Left cardiac atrium (tissue), 4 donors: ENCODE data around the gene EMD. TPM values are rescaled to one million over a fixed set of nuclear protein-coding genes. Genes with fewer than 3 reads are reported as not detected.

ENCODE experiments used
- ATAC-seq, 2 donors: fragments of 200-7000 bp; cut with Tn5 transposase; one replicate each; pipeline ENCODE4 v1.9.1; 2020; ENCODE audit warnings: mild to moderate bottlenecking in 2 of 2, moderate library complexity in 2 of 2
- DNase-seq: peaks from one replicate; pipeline ENCODE4 v3.0.0-alpha.2; 2020
- intact Hi-C, 2 donors: fragments of 100-400 bp; cut with DNase I; formaldehyde crosslinking; loops; one replicate each; pipeline versions ENCODE4 v1.14.1 to v1.15.1; 2022 to 2023
- total RNA-seq, 2 donors: library from RNA; stranded (reverse); fragmentation: NEBNext Ultra II Directional; extraction: Animal tissue kit (Norgen Biotek cat#: 25700); gene quantifications; one replicate each; pipeline ENCODE4 v1.2.1, GENCODE V29; 2021
- donor health status: DM: no; HTN: yes; CAD: no.
- donor health status: DM: no; HTN: yes; CAD: no; lungs with severe emphysema.
- donor health status: DM: yes; HTN: yes; CAD: no.
- donor health status: Dilated cardiomyopathy.

Gene EMD
- total RNA-seq, 2 donors from 2014 or later, result 54.5 to 70.9 TPM

DNA sequence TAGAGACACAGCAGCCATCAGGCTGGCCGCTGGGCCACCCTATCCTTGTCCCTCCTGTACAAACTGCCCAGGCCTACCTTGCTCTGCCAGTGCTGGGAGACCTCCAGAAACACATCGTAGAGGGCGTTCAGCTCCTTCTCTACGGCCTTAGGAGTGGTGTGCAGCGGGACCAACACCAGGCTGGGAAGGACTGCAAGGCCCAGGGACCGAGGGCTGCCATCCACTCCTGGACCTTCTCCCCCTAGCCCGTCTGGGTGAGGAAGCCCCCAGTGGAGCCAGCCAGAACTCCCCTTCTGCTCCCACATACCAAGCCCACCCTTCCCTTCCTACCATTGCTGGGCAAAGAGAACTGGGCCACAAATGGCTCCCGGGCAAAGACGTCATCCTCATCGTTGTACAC, 24.1 kb downstream of the EMD start:
- intact Hi-C loops, result no loop called here
- DNase-seq (no peak), ATAC-seq (no peak)

DNA sequence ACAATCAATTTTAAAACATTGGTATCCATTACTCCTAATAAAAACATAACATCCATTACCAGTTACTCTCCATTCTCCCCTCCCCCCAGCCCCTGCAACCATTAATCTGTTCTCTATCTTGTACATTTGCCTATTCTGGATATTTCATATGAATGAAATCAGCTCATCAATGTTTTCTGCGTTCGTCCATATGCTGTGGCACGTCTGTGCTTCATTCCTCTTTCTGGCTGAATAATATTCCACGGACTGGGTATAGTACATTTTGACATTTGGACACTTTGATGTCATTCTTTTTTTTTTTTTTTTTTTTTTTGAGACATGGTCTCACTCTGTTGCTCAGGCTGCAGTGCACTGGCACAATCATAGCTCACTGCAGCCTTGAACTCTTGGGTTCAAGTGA, 24.8 kb downstream of the EMD start:
- ATAC-seq (no peak), DNase-seq (no peak)
- intact Hi-C loops, result no loop called here

DNA sequence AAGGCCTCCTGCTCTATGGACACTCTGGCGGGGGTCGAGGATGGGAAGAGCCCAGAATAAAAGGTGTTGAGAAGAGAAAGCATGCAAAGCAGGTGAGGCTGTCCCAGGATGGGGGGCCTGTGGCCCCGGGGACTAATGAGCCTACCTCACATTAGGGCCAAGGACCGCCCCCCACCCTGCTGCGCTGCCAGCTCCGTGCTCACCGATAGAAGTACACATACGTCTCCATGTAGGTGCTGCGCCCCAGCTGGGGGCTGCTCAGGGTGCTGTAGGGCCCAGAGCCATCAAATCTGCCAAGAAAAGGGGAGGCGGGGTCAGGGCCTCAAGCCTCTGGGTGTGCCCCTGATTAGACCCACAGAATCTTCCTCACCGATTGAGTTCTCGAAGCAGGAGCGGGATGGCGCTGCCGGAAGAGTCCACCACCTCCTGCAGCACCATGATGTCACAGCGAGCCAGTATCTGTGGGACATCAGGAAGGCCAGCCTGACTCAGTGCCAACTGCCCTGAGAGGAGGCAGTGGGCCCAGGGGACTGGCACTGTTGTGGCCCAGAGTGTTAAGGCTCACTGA, 25.6 kb downstream of the EMD start:
- intact Hi-C loops, result no loop called here
- no peak for DNase-seq
- no peak for ATAC-seq

DNA sequence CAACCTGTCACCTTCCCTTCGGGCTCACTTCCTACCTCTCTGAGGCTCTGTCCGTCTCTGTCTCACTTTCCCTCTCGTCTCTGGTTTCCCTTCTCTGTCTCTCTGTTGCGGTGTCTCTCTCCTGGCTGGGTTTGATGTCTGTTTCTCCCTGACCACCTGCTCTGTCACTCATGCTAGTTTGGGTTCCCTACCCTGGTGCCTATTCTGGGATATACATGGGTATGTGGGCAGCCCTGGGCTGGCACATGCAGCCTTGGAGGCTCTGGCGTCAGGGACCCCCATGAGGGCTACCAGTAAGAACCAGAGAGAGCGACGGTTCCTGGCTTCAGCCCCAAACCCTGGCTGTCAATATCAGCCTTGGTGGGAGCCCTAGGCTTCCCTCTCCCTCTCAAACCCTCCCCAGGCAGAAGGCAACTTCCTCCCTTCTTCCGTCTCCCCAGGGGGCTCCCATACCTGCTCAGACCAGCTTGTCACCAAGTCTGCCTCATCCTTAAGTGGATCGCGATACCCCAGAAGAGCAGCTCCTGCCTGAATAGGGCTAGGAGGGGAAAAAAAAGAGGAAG, 29.6 kb downstream of the EMD start:
- ATAC-seq (no peak), DNase-seq (no peak)
- intact Hi-C loops, result no loop called here

DNA sequence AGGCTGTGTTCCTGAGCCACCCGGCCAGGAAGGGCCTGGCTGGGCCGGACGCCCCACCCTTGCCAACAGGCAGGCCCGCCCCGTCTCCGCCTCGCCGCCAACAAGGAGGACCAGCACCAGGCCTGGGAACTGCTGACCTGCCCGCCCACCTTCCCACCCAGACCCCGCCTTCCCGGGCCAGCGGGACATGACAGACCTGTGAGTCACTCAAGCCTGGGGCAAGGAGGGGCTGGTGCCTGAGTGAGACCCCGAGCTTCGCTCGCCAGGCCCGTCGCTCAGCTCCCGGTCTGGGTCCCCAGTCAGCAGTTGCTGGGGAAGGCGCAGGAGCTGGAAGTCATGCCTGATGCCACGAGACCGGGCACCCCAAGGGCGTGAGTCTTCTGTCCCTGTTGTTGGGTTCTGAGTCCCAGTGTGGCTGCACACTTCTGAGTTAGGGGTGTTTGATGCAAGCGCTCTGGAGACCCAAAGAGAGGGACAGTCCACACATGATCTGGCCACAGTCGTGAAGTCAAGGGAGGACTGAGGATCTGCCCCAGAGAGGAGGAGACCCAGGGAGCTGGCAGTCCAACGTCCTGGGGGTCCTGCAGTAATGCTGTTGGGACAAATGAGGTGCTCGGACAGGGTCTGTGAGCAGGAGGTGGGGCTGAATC, 30.3 kb downstream of the EMD start, which contains the start of gene DNASE1L1:
Gene DNASE1L1, minus strand, starts transcription at position 33 of the 650 bp plus-strand sequence. CDS start 3,686 bp downstream, outside the sequence.
- intact Hi-C loops, result no loop called here

DNA sequence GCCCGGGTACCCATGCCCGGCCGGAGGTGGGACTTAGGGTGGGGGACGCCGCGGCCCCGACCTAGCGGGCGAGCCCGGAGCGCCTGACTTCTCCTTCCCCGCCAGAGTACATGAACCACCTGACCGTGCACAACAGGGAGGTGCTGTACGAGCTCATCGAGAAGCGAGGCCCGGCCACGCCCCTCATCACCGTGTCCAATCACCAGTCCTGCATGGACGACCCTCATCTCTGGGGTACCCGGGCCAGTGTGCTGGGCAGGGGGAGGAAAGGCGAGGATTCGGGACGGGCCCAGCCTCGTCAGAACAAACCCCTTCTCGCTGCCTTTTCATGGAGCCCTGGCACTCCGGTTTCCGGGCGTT, 32.9 kb downstream of the EMD start:
- peak; percentile 77 for DNase-seq
- peak; percentile 79 to 85 for ATAC-seq
- intact Hi-C loops, result no loop called here

More for the DNA sequence above, 30.3 kb downstream of the EMD start, which contains the start of gene DNASE1L1:
- peak; percentile 41 to 87 for ATAC-seq
- DNase-seq, result peak; percentile 90

DNA sequence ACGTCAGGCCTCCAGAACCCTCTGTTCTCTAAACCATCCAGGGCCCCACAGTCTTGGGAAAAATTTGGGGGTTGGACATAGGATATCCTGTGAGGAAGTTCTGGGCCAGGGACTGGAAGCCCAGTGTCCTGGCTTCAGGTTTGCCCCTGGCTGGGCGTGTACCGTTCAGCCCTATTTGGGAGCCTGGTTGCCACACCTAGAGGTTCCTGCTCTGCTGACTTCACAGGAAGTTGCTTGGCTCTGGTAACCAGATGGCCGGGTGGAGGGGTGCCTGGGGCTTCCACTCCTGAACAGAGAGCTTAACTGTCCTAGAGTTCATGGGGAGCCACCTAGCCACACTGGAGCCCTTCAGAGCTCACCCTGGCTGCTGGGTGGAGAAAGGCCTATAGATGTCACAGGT, 33.4 kb downstream of the EMD start:
- ATAC-seq (peak; percentile 5 to 13), DNase-seq (peak; percentile 60)
- intact Hi-C loops, result no loop called here

DNA sequence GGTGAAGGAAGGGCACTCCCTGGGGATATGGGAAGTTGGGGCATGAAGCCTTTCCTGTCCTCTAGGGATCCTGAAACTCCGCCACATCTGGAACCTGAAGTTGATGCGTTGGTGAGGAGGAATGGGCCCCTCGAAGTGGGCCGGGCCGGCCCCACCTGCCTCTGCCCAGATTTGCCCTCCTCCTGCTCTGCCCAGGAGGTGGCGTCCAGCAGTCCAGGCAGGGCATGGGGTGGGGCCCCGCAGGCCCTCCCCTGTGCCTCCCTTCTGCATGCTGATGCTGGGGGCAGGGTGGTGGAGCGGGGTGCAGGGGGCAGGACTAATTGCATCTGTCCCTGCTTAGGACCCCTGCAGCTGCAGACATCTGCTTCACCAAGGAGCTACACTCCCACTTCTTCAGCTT, 34.0 kb downstream of the EMD start:
- no peak for DNase-seq
- no peak for ATAC-seq
- intact Hi-C loops, result no loop called here

DNA sequence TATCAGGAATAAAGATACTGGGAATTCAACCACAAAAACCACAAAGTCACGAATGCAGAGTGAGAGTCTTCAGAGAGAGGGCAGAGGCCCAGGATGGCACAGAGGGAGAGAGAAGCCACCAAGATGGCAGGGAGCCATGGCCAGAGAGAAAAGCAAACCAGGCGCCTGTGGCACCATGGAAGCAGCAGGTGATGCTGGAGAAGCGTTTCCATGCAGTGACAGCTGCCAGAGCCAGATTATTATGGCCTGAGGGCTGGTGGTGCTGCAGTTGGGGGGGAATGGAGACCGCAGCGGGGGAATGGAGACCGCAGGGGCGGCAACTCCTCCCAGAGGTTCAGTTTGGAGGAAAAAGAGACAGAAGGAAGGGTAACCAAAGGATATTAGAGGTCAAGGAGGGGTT, 38.1 kb downstream of the EMD start:
- no peak for ATAC-seq
- no peak for DNase-seq
- intact Hi-C loops, result no loop called here

DNA sequence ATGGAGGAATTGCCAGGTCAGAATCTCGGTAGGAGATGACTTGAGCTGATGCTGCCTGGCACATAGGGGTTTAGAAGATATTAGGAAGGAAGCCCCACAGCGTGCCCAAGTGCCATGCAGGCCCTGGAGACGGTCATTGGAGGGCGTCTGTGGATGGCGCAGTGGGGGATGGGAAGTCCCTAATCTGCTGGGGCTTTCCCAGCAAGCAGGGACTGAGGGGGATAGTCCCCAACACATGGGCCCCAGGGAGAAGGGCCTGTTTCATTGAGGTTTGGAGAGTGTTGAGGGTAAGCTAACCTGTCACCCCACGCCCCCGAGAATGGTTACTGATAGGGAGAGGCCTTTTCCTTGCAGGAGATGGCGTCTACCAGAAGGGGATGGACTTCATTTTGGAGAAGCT, 40.1 kb downstream of the EMD start:
- intact Hi-C loops, result no loop called here

DNA sequence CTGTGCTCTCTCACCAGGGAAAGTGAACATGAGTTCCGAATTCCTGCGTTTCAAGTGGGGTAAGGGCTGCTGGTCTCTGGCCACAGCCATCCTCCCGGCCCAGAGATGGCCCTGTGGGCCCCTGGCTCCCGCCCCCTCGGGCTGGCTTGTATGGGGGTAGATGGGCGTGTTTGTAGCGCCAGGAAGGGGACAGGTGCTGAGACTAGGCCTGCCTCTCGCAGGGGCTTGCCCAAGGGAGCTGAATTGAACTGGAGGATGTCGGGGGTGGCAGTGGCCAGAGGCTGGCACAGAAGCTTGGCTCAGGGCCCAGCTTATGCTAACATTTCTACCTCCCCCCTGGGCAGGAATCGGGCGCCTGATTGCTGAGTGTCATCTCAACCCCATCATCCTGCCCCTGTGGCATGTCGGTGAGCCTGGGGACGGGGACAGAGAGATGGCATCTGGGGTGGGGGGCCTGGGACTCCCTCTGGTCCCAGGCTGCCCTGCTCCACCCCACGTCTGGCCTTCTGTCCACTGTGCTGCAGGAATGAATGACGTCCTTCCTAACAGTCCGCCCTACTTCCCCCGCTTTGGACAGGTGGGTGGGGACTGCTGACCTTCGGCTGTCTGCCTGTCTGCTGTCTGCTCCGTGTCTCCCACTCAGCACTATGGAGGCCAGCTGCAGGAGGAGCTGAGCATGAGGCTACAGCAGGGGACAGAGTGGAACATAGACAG, 40.8 kb downstream of the EMD start:
- intact Hi-C loops, result no loop called here
- ATAC-seq (peak; percentile 84 to 92), DNase-seq (peak; percentile 45)

More for the DNA sequence above, 40.1 kb downstream of the EMD start:
- ATAC-seq (no peak), DNase-seq (no peak)

DNA sequence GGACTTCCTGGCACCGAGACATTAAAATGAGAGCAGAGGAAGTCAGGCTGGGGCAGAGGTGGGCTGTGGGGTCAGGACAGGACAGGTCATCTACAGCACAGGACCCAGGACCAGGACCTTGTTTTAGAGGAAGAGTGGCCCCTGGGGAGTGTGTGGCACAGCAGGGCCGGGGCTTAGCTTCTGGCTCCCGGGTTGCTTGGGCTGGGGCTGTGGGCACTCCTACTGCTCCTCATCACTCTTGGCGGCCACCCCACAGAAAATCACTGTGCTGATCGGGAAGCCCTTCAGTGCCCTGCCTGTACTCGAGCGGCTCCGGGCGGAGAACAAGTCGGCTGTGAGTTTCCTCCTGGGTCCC, 41.3 kb downstream of the EMD start:
- intact Hi-C loops, result no loop called here
- ATAC-seq (peak; percentile 20 to 38), DNase-seq (no peak)

DNA sequence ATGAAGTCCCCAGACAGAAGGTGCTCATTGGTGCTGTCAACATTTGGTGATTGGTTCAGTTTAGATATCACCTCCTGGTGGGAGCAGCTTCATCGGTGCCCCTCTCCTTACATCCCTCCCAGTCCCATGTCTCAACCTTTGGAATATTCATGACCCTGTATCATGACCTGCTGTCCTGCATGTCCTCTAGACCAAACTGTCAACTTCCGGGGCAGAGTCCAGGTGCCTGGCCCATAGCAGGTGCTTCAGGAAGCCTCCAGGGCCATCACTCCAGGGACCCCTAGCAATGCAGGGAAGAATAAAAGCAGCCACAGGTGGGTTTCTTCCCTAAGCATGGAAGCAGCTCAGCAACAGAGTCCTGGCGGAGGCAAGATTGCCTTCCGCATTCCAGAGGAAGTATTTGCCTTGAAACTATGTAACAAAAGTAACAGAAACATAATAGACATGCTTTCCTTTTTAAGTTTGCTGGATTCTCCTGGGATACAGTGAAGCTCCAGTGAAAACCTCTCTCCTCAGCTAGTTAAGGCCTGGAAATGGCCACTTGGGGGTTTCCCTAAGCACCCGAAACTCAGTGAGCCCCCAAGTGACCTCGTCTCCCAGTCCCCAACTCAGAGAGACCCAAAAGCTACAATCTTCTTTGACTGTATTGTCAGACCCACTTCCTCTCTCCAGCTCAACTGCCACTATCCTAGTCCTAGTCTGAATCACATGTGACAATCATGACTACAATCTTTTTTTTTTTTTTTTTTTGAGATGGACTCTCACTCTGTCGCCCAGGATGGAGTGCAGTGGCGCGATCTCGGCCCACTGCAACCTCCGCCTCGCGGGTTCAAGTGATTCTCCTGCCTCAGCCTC, 48.0 kb downstream of the EMD start:
- ATAC-seq (no peak), DNase-seq (no peak)
- intact Hi-C loops, result no loop called here

DNA sequence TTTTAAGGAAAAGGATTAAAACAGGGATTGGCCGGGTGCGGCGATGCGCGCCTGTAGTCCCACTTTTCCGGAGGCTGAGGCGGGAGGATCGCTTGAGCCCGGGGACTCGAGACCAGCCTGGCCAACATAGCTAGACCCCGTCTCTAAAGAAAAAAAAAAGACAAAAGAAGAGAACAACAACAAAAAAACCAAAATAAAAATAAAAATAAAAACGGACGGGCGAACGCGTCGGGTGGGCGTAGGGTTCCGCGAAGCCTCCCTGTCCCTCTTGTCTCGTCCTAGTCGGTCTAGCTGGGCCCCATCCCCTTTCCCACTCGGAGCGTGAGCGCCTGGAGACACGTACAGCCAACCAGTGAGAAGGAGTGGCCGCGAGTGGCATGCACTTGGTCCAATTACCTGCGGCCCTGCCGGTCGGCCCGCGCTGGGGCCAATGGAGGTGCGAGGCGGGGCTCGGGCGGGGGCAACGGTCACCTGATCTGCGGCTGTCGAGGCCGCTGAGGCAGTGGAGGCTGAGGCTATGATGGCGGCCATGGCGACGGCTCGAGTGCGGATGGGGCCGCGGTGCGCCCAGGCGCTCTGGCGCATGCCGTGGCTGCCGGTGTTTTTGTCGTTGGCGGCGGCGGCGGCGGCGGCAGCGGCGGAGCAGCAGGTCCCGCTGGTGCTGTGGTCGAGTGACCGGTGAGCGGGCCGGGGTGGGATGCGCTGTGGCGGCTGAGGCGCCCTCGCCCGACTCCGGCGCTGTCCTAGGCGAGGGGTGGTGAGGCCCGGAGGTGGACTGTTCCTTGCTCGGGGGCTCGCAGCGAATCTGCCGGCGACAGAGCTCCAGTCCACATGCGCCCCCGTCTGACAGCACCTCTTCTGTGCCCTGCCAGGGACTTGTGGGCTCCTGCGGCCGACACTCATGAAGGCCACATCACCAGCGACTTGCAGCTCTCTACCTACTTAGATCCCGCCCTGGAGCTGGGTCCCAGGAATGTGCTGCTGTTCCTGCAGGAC, 49.4 kb downstream of the EMD start, which contains the start of gene ATP6AP1:
Gene ATP6AP1, plus strand, starts transcription at position 502 of the 996 bp plus-strand sequence. Its CDS starts 16 bp downstream, at position 518.
- intact Hi-C loops, result no loop called here
- peak; percentile 98 to 99 for ATAC-seq
- peak; percentile 94 for DNase-seq

DNA sequence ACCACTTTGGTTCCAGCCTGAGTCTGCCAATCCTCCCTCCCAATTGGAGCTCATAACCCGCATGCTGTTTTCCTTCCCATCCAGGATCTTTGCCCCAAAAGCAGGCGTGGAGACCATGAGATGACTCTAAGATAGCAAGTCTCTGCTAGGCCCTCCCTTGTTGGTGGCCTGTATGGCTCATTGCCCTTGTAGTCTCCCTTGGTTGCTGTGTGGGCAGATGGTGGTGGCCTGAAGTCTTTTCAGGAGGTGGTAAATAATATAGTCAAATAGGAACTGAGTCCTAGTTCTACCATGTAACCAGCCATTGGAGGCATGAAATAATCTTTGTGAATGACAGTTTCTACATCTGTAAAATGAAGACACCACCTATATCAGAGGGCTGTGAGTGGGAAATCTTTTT, 50.6 kb downstream of the EMD start:
- intact Hi-C loops, result no loop called here
- ATAC-seq (no peak), DNase-seq (no peak)

DNA sequence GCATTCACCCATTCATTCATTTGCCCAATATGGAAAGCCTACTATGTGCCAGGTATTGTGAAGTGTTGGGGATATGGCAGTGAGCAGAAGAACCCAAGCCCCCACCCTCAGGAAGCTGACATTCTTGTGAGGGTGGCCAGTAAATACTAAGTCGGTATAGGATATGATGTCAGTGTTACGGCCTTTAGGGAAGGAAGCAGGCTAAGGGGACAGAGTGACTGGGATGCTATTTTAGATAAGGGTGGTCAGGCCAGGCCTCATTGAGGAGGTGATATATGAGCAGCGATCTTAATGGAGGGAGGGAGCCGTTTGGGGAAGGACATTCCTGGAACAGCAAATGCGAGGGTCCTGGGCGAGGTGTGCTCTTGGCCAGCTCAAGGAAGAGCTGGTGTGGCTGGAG, 51.4 kb downstream of the EMD start:
- no peak for ATAC-seq
- intact Hi-C loops, result no loop called here
- DNase-seq, result no peak

DNA sequence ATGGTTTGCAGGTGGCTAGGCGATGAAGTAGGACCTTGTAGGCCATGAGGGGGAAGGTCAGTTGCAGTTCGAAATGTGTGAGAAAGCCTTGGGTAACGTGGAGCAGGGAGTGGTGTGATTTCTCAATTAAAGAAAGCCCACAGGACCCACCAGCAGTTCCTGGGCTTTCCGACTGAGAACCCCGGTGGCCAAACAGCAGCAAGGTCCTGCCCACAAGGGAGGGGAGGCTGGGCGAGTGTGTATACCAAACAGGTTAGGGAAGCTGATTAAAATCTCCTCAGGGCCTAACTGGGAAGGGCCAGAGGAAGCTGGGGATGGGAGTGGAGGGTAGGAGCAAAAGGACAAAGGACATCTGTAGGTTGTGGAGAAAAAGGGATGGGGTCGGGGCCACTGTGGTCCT, 51.8 kb downstream of the EMD start:
- ATAC-seq (no peak), DNase-seq (no peak)
- intact Hi-C loops, result no loop called here
